ENCODE measurements around the gene CPEB2.

- TF ChIP-seq CTCF (IDR thresholded peaks at IDR 0.05 in 8 of 11, conservative IDR thresholded peaks at IDR 0.05 in 3 of 11): no peak
- TF ChIP-seq POLR2AphosphoS5 (IDR thresholded peaks at IDR 0.05): no peak
- no peak for TF ChIP-seq POLR2A (IDR thresholded peaks at IDR 0.05)
Observed at GRCh38 chr4:15010038-15010585, 7.8 kb downstream of the CPEB2 start.
